ENCODE measurements around the gene TMEM131. TPM values are rescaled to one million over a fixed set of nuclear protein-coding genes. Genes with fewer than 3 reads are reported as not detected.

TMEM131 gene
- total and polyA plus RNA-seq, 12 donors: 13.7 to 57.5 (median 34.0) TPM

DNA sequence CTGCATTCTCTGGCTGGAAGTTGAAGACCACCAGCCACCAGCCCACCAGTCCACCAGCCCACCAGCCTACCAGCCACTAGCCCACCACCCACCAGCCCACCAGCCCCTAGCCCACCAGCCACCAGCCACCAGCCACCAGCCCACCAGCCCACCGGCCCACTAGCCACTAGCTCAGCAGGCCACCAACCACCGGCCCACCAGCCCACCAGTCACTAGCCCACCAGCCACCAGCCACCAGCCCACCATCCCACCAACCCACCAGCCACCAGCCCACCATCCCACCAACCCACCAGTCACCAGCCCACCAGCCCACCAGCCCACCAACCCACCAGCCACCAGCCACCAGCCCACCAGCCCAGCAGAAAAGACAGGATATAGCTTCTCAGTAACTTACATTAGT lies 18.6 kb upstream of the TMEM131 start:
- TF ChIP-seq, protein P1, sequence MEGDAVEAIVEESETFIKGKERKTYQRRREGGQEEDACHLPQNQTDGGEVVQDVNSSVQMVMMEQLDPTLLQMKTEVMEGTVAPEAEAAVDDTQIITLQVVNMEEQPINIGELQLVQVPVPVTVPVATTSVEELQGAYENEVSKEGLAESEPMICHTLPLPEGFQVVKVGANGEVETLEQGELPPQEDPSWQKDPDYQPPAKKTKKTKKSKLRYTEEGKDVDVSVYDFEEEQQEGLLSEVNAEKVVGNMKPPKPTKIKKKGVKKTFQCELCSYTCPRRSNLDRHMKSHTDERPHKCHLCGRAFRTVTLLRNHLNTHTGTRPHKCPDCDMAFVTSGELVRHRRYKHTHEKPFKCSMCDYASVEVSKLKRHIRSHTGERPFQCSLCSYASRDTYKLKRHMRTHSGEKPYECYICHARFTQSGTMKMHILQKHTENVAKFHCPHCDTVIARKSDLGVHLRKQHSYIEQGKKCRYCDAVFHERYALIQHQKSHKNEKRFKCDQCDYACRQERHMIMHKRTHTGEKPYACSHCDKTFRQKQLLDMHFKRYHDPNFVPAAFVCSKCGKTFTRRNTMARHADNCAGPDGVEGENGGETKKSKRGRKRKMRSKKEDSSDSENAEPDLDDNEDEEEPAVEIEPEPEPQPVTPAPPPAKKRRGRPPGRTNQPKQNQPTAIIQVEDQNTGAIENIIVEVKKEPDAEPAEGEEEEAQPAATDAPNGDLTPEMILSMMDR (IDR thresholded peaks at IDR 0.05): no peak
- no peak for TF ChIP-seq POLR2A (IDR thresholded peaks at IDR 0.05)
- intact Hi-C loops (cut with DNase I): no loop called here
- H3K4me1 ChIP-seq (replicated peaks in 1 of 2): peaks cover 0 to 9% of the 10 kb centered on the region in 2 donors
- 91 to 98% (median 93%) methylated on average over 1 to 2 of the region's 2 CpGs; no CpG with 5 or more reads in 1 of the 4 donors for WGBS, 4 donors
- H3K27ac ChIP-seq: no peak overlapping the region
- no peak overlapping the region for H3K4me3 ChIP-seq
- H3K27me3 ChIP-seq: no peaks in the 10 kb centered on the region
- no peak for DNase-seq
- no peaks in the 10 kb centered on the region for H3K9me3 ChIP-seq (replicated peaks in 1 of 3)
- H3K36me3 ChIP-seq (replicated peaks in 1 of 2): no peaks in the 10 kb centered on the region

DNA sequence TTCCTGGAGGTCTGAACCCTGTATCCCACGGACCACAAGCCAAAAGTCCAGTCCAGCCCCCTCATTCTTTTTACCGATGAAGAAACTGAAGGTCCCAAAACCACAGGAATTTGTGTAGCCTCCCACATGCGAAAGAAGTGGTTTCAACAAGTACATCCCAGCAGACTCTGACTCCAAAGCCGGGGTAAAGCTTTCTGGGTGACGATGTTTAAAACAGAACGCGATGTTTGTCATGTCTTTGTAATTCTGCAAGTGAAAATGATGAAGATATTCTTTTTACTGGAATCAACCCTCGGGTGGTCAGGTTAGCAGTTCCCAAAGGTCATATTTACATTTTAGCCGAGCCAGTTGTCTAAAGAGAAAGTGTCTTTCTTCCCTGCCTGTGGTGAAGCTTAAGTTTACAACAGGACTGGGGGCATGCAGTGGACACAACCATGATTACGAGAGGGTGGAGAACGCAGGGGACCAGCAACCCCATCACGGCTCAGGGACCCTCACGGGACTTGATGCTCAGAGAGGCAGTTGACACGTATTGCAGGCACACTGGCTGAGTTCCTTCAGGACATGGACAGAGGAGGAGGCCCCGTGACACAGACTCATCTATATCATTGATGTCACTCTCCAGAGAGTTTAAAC lies 17.8 kb upstream of the TMEM131 start:
- intact Hi-C loops (cut with DNase I): no loop called here
- H3K4me3 ChIP-seq: no peak overlapping the region
- no peaks in the 10 kb centered on the region for H3K9me3 ChIP-seq (replicated peaks in 1 of 3)
- 75 to 79% (median 76%) methylated on average over 15 of the region's 15 CpGs for WGBS, 4 donors
- no peak for TF ChIP-seq POLR2A (IDR thresholded peaks at IDR 0.05)
- TF ChIP-seq, protein P1 (IDR thresholded peaks at IDR 0.05): no peak
- peaks cover 0 to 9% of the 10 kb centered on the region in 2 donors for H3K4me1 ChIP-seq (replicated peaks in 1 of 2)
- no peak for DNase-seq
- no peaks in the 10 kb centered on the region for H3K36me3 ChIP-seq (replicated peaks in 1 of 2)
- H3K27ac ChIP-seq: no peak overlapping the region
- H3K27me3 ChIP-seq: no peaks in the 10 kb centered on the region

DNA sequence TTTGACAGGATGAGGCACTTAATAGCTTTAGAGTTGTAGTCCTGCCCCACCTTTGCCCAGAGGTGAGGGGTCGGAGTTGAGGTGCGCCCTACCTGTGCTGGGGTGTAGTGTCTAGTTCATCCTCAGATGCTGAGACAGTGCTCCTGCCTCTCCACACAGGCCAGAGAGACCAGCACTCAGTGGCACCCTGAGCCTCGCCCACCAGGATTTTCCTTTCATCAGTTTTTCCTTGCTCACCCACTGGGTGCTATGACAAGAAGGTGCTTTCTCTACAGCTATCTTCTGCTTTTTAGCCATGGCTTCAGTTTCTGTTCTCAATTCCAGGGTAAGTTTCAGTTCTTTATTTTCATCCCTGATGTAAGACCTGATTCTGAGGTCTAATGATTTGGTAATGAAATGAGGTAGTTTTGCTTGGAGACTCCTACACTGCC lies 16.8 kb upstream of the TMEM131 start:
- Histone ChIP-seq H3K4me3 (no peak overlapping the region), H3K27me3 (no peaks in the 10 kb centered on the region), H3K4me1 (replicated peaks in 1 of 2) (peaks cover 0 to 9% of the 10 kb centered on the region in 2 donors), H3K27ac (no peak overlapping the region), H3K36me3 (replicated peaks in 1 of 2) (no peaks in the 10 kb centered on the region), H3K9me3 (replicated peaks in 1 of 3) (no peaks in the 10 kb centered on the region)
- intact Hi-C loops (cut with DNase I): no loop called here
- no peak for DNase-seq
- WGBS, 4 donors: 63 to 97% (median 91%) methylated on average over 3 of the region's 3 CpGs
- TF ChIP-seq, protein P1 (IDR thresholded peaks at IDR 0.05): no peak
- TF ChIP-seq POLR2A (IDR thresholded peaks at IDR 0.05): no peak

DNA sequence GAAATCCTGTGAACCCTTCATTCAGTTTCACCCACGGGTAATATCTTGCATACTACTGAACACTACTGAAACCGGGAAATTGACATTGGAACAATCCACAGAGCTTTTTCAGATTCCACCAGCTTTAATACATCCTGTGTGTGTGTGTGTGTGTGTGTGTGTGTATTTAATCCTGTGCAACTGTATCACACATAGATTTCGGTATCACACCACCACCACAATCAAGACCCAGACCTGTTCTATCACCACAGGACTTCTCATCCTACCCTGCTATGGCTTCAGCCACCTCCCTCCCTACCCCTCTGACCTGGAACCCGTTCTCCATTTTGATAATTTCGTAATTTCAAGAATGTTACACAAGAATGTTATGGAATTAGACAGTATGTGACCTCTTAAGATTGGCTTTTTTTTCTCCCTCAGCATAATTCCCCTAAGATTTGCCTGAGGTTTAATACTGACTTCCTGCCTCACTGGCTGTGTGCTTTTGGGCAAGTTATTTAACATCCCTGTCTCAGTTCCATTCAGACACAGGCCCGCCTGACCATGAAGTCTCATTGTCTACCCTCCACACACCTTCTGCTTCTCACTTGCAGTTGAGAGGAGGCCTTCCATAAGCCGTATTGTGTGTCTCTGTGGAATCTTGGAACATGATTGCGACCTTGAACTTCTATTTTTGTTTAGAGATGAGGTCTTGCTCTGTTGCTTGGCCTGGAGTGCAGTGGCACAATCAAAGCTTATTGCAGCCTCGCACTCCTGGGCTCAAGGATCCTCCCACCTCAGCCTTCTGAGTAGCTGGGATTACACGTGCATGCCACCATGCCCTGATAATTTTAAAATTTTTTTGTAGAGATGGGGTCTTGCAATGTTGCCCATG lies 14.4 kb upstream of the TMEM131 start:
- no peak for DNase-seq
- no peaks in the 10 kb centered on the region for H3K9me3 ChIP-seq (replicated peaks in 1 of 3)
- no peaks in the 10 kb centered on the region for H3K27me3 ChIP-seq
- 64 to 68% (median 66%) methylated on average over 10 of the region's 10 CpGs for WGBS, 4 donors
- intact Hi-C loops (cut with DNase I): no loop called here
- H3K27ac ChIP-seq: no peak overlapping the region
- no peaks in the 10 kb centered on the region for H3K36me3 ChIP-seq (replicated peaks in 1 of 2)
- no peak for TF ChIP-seq POLR2A (IDR thresholded peaks at IDR 0.05)
- TF ChIP-seq, protein P1 (IDR thresholded peaks at IDR 0.05): no peak
- H3K4me1 ChIP-seq (replicated peaks in 1 of 2): peaks cover 0 to 9% of the 10 kb centered on the region in 2 donors
- no peak overlapping the region for H3K4me3 ChIP-seq
